GM18858 (cell line): ENCODE measurements around the gene ACTR8.
A peak's percentile ranks its signal among the peaks of the same experiment; 100 is the strongest.

Experiments
- ATAC-seq: cut with Tn5 transposase; IDR thresholded peaks from one replicate; pipeline ENCODE4 v1.9.1; 2021; ENCODE audit not compliant: unreplicated experiment

Gene ACTR8

DNA sequence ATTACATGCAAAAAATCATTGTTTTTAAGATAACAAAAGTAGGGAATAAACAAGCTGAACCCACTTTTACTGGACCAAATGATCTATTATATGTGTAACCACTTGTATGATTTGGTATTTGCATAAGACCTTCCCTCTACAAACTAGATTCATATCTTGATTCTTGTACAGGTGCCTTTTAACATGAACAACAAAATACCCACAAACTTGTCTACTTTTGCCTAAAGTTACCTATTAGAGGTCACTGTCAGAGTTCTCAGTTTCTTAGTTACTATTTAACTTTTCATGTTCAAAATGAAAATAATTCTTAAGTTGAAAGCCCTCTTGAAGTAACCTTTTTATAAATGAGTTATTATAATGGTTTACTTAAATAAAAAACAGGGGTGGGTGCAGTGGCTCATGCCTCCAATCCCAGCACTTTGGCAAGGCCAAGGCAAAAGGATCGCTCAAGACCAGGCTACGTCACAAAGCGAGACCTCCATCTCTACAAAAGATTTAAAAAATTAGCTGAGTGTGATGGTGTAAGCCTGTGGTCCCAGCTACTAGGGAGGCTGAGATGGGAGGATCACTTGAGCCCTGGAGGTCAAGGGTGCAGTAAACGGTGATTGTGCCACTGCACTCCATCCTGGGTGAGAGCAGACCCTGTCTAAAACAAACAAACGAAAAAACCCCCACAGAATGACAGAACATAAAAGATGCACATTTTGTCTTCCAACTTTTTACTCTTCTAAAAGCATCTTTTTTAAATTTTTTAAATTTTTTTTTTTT is 16.0 kb downstream of the ACTR8 start:
- no peak for ATAC-seq

GRCh38 chr3:53863145-53863544 is 18.8 kb downstream of the ACTR8 start:
- no peak for ATAC-seq

- ATAC-seq, result no peak
Measured at GRCh38 chr3:53862241-53862640, 19.7 kb downstream of the ACTR8 start.

DNA sequence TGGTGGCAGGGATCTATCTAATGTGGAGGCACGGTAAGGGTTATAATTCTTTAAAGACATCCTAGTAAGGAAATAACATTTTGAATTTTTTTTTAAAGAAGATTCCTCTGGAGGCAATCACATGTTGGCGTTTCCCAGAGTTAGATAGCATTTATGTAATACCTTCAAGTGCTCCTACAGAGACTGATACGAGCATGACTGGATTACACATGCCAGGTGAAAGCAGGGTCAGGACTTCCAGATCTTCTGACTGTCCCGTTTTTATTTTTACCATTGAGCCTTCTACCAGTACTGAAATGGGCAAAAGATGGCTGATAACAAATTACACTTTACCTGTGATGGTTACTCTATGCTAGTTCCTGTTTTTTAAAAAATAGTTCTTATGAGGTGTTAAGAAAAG is 21.8 kb downstream of the ACTR8 start:
- ATAC-seq, result no peak

GRCh38 chr3:53859178-53859577 is 22.8 kb downstream of the ACTR8 start:
- no peak for ATAC-seq

- ATAC-seq, result no peak
Measured at GRCh38 chr3:53858096-53858741, 23.7 kb downstream of the ACTR8 start.

DNA sequence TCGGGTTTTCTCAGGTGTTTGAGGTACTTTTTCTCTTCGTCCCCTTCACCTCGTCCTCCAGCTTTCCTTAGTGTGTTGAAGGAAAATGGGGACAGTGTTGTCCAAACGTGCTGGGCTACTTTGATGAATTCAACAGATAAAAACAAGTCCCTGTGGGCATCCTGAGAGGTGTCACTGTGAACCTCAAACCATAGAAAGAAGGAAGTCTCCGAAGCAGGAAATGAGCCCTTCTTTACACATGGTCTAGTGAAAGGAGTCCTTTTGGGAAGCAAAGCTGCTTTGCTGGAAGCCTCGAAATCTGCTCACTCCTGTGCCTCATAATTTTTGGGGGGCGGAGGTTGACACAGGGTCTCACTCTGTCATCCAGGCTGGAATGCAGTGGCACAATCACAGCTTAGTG is 25.0 kb downstream of the ACTR8 start:
- ATAC-seq, result no peak

DNA sequence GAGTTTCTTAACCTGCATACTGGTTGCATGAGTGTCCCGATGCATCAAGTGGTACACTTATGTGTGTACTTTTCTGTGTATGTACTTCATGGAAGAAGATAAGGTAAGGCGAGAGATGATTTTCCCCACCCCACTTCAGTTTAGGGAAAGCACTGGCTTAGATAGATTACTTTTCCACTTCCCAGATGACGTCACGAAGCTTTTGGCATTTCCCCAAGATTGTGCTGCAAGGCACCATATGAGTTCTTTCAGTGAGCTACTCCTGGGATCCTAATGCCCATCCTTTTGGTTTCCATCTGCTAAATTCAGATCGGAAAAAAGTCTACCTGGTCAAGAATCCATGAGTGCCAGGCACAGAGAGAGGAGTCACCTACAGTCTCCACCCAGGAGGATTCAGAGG is 31.1 kb downstream of the ACTR8 start:
- no peak for ATAC-seq

DNA sequence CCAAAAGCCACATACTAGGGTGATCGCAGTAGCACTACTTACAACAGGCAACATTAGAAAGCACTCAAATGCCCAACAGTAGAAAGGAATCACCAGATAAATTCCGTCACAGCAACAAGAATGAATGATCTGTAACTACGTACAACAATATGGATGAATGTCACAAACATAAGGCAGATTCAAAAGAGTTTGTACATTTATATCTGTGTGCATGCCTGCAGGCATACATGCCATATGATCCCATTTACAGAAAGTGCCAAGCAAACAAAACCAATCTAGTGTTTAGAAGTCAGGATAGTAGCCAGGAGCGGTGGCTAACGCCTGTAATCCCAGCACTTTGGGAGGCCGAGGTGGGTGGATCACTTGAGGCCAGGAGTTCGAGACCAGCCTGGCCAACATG is 32.0 kb downstream of the ACTR8 start:
- ATAC-seq, result no peak

DNA sequence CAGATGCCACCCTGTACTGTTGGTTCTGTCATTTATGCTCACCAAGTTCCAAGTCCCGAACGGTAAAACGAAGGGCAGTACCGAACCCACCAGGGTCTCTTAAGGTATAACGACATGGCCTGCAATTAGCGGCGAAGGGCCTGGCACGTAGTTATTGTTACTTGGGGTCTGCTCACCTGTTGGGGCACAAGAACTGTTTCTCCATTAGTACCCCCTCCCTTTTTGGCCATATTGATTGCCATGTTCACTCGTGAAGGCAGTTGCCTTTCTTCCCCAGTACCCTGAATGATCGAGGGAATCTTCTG is 35.1 kb downstream of the ACTR8 start:
- ATAC-seq, result no peak

DNA sequence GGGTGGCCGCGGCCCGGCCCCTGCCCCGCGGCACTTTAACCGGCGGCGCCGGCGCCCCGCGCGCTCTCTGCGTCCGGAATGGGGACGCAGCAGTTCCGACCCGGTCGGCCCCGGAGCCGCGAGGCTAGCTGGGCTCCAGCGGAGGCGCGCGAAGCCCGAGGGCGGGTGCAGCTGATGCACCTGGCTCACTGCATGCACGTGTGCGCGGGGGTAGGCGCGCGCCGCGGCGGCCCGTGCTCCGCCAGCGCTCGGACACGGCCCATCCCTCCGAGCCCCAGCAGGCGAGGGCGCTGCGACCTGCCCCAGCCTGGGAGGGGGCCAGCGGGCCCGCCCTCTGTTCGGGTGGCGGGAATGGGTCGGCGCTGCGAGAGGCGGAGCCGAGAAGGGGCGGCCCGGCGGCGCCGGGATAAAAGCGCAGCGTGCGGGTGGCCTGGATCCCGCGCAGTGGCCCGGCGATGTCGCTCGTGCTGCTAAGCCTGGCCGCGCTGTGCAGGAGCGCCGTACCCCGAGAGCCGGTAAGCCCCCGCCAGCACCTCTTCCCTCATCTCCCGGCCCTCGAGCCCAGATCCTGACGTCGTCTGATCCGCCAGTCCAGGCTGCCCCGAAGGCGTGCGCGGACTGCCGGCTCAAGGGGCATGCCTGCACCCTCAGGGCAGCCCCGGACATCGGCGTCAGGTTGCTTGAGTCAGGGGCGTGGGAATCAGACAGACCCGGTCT is 35.7 kb downstream of the ACTR8 start, which contains the start of the genes CHDH and IL17RB:
CHDH (minus strand) TSS at position 286 of the 717 bp plus-strand sequence. CDS start 22,411 bp downstream, outside the sequence.
IL17RB (plus strand) TSS at position 435 of the 717 bp plus-strand sequence; CDS start at position 456, 21 bp downstream.
- peak; percentile 31 for ATAC-seq

DNA sequence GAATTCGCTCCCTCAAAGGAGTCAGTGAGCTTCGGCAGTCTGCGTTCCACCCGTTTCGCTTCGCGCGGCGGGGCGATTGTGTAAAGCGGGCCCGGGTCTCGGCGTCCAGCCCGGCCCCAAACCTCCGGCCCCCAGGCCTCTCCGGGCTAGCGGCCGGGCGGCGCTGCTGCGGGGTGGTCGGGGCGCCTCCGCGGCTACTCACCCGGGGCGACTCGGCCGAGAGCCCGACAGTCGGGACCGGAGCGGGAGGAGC is 36.1 kb downstream of the ACTR8 start:
- ATAC-seq, result peak; percentile 3

DNA sequence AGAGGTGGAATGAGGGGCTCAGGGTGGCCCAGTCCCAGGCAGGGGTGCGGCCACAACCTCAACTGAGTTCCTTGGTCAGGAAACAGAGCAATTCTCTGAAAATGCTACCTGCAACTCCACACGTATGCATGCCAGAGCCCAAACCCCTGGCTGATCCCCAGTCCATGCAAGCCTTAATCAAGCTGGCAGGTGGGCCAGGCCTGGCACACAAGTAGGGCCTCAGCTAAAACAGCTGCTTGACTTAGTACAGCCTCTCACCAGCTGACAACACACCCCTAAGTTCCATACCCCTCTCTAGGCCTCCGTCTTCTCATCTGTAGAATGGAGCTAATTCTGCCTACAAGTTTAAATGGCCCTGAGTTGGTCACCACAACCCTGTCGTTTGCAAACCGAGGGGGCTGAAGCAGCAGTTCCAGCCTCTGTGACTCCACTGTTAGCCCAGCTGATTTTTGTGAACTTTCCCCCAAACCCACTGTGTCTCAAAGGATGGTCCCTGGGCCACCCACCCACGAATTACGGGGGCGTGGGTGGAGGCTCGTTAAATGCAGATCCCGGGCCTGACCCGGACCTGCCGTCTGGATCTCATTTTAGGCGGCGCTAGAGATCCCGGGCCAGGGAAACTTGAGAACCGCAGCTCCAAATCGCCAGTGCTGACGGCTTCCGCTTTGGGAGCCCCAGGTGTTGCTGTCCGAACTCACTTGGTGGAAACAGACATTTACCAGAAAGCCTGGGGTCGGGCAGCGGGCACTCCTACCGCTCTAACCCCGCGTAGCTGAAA is 36.7 kb downstream of the ACTR8 start:
- ATAC-seq, result no peak

GRCh38 chr3:53844262-53845102 is 37.5 kb downstream of the ACTR8 start:
- ATAC-seq, result no peak

DNA sequence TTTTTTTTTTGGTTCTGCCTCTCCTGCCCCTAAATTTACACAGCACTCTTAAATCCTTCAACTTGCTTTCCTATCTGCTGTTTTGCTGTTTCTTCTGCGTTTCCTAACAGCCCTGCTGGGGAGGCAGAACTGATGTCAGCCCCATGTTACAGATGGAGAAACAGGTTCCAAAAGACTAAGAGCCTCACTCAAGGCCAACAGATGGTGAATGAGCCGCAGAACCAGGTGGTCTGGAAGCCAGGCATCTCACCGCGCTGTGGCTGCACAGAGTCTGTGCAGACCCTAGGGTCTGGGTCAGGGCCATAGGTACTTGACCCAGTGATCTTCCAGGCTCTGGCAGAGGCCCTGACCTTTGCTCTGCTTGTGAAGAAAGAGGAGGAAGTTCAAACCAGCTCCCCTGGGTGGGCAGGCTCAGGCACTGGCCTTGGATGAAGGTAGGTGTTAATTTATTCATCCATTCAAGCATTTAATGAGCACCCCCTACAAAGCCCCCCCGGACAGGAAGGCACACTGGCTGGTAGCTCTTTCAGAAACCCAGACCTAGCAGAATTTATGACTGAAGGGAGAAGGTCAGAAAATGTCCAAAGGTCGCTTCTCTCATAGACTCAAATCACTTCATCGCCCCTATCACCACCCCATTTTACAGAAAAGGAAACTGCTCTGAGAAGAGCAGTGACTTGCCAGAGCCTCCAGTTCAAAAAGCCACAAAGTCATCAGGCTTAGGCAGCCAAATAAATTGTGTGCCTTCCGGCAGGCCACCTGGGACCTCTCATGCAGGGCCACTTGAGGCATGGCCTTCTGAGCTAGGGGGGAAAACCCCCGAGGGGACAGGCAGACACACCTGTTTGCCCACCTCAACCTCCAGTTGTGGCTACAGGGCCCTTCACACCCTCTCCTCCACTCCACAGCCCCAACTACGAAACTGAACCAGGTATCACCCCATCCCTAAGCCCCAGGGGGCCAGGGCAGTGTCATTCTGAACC is 38.5 kb downstream of the ACTR8 start:
- ATAC-seq, result peak; percentile 37

DNA sequence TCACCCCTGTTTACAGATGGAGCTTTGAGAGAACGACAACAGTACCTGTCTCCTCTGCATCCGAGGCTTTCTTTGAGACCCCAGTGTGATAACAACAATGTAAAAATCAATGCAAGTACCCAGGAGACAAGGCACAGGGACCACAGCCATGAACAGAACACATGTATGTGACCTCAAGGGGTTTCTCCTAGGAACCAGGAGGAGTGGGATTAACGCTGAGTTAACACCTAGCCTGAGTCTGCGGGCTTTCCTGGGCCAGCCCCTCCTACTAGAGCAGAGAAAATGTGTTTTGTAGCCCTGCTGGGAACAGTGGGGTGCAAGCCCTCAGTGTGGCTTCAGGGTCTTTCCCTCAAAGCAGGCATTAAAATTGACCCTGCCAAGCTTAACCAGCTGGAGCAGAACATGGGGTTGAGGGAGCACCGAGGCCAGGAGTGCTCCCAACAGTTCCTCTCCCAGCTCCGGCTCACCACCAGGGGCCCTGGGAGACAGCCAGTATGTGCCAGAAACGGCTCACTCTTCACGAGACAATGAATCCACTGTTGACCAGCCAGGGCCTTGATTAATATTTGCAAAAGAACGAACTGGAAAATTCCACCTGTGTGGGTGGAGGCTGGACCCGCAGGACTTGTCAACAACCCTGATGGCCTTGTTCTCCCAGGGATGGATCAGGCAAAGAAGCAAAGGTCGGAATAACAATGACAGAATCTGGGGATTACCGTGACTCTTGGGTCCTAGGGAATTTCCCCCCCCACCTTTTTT is 39.3 kb downstream of the ACTR8 start:
- no peak for ATAC-seq

GRCh38 chr3:53841296-53841695 is 40.7 kb downstream of the ACTR8 start:
- ATAC-seq, result no peak

DNA sequence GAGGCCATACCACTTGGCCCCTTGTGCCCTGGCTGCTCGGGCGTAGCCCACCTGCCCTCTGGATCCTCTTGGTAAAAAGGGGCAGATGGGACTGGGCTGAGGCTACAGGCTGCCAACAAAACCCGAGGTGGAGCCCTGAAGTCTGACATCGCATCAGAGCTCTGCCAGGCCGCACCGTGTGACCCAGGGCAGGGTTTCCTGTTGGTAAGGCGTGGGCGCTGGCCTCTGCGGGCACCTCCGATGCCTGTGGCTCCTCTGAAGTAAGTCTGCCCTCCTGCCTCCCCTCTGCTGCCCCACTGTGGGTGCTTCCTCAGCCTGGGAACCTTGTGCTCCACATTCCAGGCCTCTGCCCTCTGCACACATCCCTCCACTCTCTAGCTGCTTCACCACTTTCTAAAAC is 44.6 kb downstream of the ACTR8 start:
- no peak for ATAC-seq
